GM23338 (cell line): Measurements from ENCODE around the gene DCBLD2. TPM values are rescaled to one million over a fixed set of nuclear protein-coding genes. Genes with fewer than 3 reads are reported as not detected.

ENCODE experiments used
- ATAC-seq: fragments of 200-7000 bp; cut with Tn5 transposase; 3 replicates; pipeline ENCODE4 v1.9.1; 2020
- DNase-seq: peaks from one replicate; pipeline ENCODE4 v3.0.0-alpha.2; 2015; ENCODE audit warnings: low spot score
- H2AFZ ChIP-seq: fragments of 200-600 bp; sonication (generic); 2 replicates; pipeline ENCODE4 v1.8.0; 2016; ENCODE audit warnings: antibody characterized with exemption, mild to moderate bottlenecking, moderate library complexity
- H3F3A ChIP-seq: fragments of 200-600 bp; sonication (generic); replicated peaks from 2 replicates; pipeline ENCODE4 v1.8.0; 2017; ENCODE audit warnings: antibody characterized with exemption, mixed run types, low read depth
- H3K27ac ChIP-seq: fragments of 200-600 bp; sonication (generic); 2 replicates; pipeline ENCODE4 v1.6.1; 2016; ENCODE audit warnings: low read depth
- H3K27me3 ChIP-seq: fragments of 200-600 bp; sonication (generic); 2 replicates; pipeline ENCODE4 v1.8.0; 2016; ENCODE audit warnings: mild to moderate bottlenecking, mixed run types, moderate library complexity; ENCODE audit not compliant: insufficient read depth
- H3K36me3 ChIP-seq: fragments of 200-600 bp; sonication (generic); 2 replicates; pipeline ENCODE4 v1.8.0; 2016; ENCODE audit warnings: mild to moderate bottlenecking; ENCODE audit not compliant: insufficient read depth
- H3K4me1 ChIP-seq: fragments of 200-600 bp; sonication (generic); 2 replicates; pipeline ENCODE4 v1.8.0; 2016; ENCODE audit warnings: mild to moderate bottlenecking, moderate library complexity; ENCODE audit not compliant: insufficient read depth
- H3K4me2 ChIP-seq: fragments of 200-600 bp; sonication (generic); 2 replicates; pipeline ENCODE4 v1.7.1; 2017; ENCODE audit warnings: mixed run types
- H3K4me3 ChIP-seq: fragments of 200-600 bp; sonication (generic); 2 replicates; pipeline ENCODE4 v1.6.1; 2016; ENCODE audit warnings: mixed run types
- H3K79me2 ChIP-seq: fragments of 200-600 bp; sonication (generic); replicated peaks from 2 replicates; pipeline ENCODE4 v1.8.0; 2017; ENCODE audit warnings: mild to moderate bottlenecking; ENCODE audit not compliant: insufficient read depth
- H3K9me2 ChIP-seq: fragments of 200-600 bp; sonication (generic); 2 replicates; pipeline ENCODE4 v1.8.0; 2017; ENCODE audit not compliant: insufficient read depth
- H4K20me1 ChIP-seq: fragments of 200-600 bp; sonication (generic); replicated peaks from 2 replicates; pipeline ENCODE4 v1.8.0; 2017; ENCODE audit warnings: mild to moderate bottlenecking; ENCODE audit not compliant: insufficient read depth
- H3K27ac Mint-ChIP-seq: 2 replicates; pipeline ENCODE4 v1.8.0; 2020; ENCODE audit warnings: inconsistent platforms, mild to moderate bottlenecking, moderate library complexity, mixed read lengths
- H3K27me3 Mint-ChIP-seq: 3 replicates; pipeline ENCODE4 v1.8.0; 2022; ENCODE audit warnings: low read depth, mild to moderate bottlenecking, moderate library complexity, mixed read lengths, inconsistent platforms; ENCODE audit not compliant: insufficient read depth, poor library complexity
- H3K36me3 Mint-ChIP-seq: 3 replicates; pipeline ENCODE4 v1.8.0; 2021; ENCODE audit warnings: low read depth, mild to moderate bottlenecking, inconsistent platforms, moderate library complexity, mixed read lengths
- H3K4me1 Mint-ChIP-seq: 3 replicates; pipeline ENCODE4 v1.8.0; 2020; ENCODE audit warnings: mild to moderate bottlenecking, inconsistent platforms, mixed read lengths
- H3K4me3 Mint-ChIP-seq: 3 replicates; pipeline ENCODE4 v1.8.0; 2021; ENCODE audit warnings: moderate library complexity, mild to moderate bottlenecking, inconsistent platforms, mixed read lengths
- H3K9me3 Mint-ChIP-seq: 3 replicates; pipeline ENCODE4 v1.8.0; 2020; ENCODE audit warnings: moderate library complexity, mild to moderate bottlenecking, inconsistent platforms, mixed read lengths
- CREB1 ChIP-seq: fragments of 250-450 bp; sonication (Bioruptor Pico); IDR thresholded peaks from 2 replicates; pipeline ENCODE4 v1.5.0; 2020; ENCODE audit warnings: low read depth, mild to moderate bottlenecking, moderate library complexity
- CTCF ChIP-seq, 2 experiments: fragments of 200-600 bp in 1 of 2; sonication (generic) in 1 of 2; conservative IDR thresholded peaks; 2 replicates each; pipeline versions ENCODE4 v1.5.1 to v1.6.1; 2016 to 2017; ENCODE audit warnings: antibody characterized with exemption in 2 of 2, low read depth in 2 of 2, mild to moderate bottlenecking in 2 of 2, moderate library complexity in 1 of 2
- ETS1 ChIP-seq: IDR thresholded peaks from 2 replicates; pipeline ENCODE4 v1.6.1; 2016; ENCODE audit warnings: antibody characterized with exemption
- EZH2 ChIP-seq: fragments of 200-600 bp; sonication (generic); IDR thresholded peaks from one replicate; pipeline ENCODE4 v1.8.0; 2017; ENCODE audit warnings: antibody characterized with exemption, mild to moderate bottlenecking, low read depth; ENCODE audit not compliant: unreplicated experiment
- EZH2phosphoT487 ChIP-seq: fragments of 200-600 bp; sonication (generic); IDR thresholded peaks from one replicate; pipeline ENCODE4 v1.8.1; 2018; ENCODE audit warnings: antibody characterized with exemption; ENCODE audit not compliant: unreplicated experiment
- JUNB ChIP-seq: IDR thresholded peaks from one replicate; pipeline ENCODE4 v1.6.1; 2016; ENCODE audit warnings: antibody characterized with exemption; ENCODE audit not compliant: unreplicated experiment
- NANOG ChIP-seq: IDR thresholded peaks from 2 replicates; pipeline ENCODE4 v1.6.1; 2016; ENCODE audit warnings: antibody characterized with exemption, borderline replicate concordance
- POLR2AphosphoS5 ChIP-seq: IDR thresholded peaks from 2 replicates; pipeline ENCODE4 v1.6.1; 2016; ENCODE audit warnings: antibody characterized with exemption, low read depth
- REST ChIP-seq: IDR thresholded peaks from one replicate; pipeline ENCODE4 v1.6.1; 2018; ENCODE audit warnings: antibody characterized with exemption; ENCODE audit not compliant: unreplicated experiment
- STAT1 ChIP-seq: IDR thresholded peaks from one replicate; pipeline ENCODE4 v1.6.1; 2016; ENCODE audit warnings: antibody characterized with exemption; ENCODE audit not compliant: unreplicated experiment
- ZNF114 ChIP-seq: fragments of 250-450 bp; sonication (Bioruptor Pico); IDR thresholded peaks from 2 replicates; pipeline ENCODE4 v1.5.0; 2020; ENCODE audit warnings: mild to moderate bottlenecking, moderate library complexity
- ZNF331 ChIP-seq: fragments of 250-450 bp; sonication (Bioruptor Pico); IDR thresholded peaks from 2 replicates; pipeline ENCODE4 v1.5.0; 2020; ENCODE audit warnings: low read depth, mild to moderate bottlenecking, moderate library complexity
- polyA plus RNA-seq: library from polyadenylated mRNA; unstranded; fragments of >200 nt; fragmentation: Nextera tagmentation; extraction: Ambion mirVana; gene quantifications from 2 replicates; pipeline ENCODE4 v1.2.1, GENCODE V29; 2016
- total RNA-seq: library from RNA; depleted of rRNA; stranded (reverse); fragments of >200 nt; shearing (Covaris generic); gene quantifications from 2 replicates; pipeline ENCODE4 v1.2.3, GENCODE V29; 2014
- TF ChIP-seq, protein P1 (sequence below): fragments of 250-450 bp; sonication (Bioruptor Pico); IDR thresholded peaks from 2 replicates; pipeline ENCODE4 v1.5.0; 2020; ENCODE audit warnings: mild to moderate bottlenecking, moderate library complexity

Gene DCBLD2
- total and polyA plus RNA-seq, 2 experiments from 2014 or later, result 25.9 to 69.7 TPM

- Mint-ChIP-seq H3K27ac (no peak overlapping the region), H3K27me3 (peaks cover 3% of the 10 kb centered on the region), H3K36me3 (no peaks in the 10 kb centered on the region), H3K9me3 (no peaks in the 10 kb centered on the region), H3K4me1 (no peaks in the 10 kb centered on the region; the same call in 2 of the 3 replicates), H3K4me3 (no peak overlapping the region)
- Histone ChIP-seq H3K27me3 (no peaks in the 10 kb centered on the region), H3K4me1 (no peaks in the 10 kb centered on the region), H2AFZ (no peak overlapping the region), H3K4me2 (no peak overlapping the region), H3K9me2 (no peaks in the 10 kb centered on the region; the same call in 1 of the 2 replicates), H3K4me3 (no peak overlapping the region), H4K20me1 (no peaks in the 10 kb centered on the region), H3K27ac (no peak overlapping the region), H3F3A (no peaks in the 10 kb centered on the region), H3K36me3 (no peaks in the 10 kb centered on the region), H3K79me2 (no peaks in the 10 kb centered on the region)
- DNase-seq (no peak), ATAC-seq (no peak)
- no peak for TF ChIP-seq ZNF114
- no peak for TF ChIP-seq CREB1
- no peak for TF ChIP-seq REST
- TF ChIP-seq ETS1, result no peak
- TF ChIP-seq EZH2phosphoT487, result no peak
- no peak for TF ChIP-seq POLR2AphosphoS5
- TF ChIP-seq NANOG, result no peak
- no peak for TF ChIP-seq ZNF331 (CRISPR knock-in tag)
- TF ChIP-seq, protein P1, sequence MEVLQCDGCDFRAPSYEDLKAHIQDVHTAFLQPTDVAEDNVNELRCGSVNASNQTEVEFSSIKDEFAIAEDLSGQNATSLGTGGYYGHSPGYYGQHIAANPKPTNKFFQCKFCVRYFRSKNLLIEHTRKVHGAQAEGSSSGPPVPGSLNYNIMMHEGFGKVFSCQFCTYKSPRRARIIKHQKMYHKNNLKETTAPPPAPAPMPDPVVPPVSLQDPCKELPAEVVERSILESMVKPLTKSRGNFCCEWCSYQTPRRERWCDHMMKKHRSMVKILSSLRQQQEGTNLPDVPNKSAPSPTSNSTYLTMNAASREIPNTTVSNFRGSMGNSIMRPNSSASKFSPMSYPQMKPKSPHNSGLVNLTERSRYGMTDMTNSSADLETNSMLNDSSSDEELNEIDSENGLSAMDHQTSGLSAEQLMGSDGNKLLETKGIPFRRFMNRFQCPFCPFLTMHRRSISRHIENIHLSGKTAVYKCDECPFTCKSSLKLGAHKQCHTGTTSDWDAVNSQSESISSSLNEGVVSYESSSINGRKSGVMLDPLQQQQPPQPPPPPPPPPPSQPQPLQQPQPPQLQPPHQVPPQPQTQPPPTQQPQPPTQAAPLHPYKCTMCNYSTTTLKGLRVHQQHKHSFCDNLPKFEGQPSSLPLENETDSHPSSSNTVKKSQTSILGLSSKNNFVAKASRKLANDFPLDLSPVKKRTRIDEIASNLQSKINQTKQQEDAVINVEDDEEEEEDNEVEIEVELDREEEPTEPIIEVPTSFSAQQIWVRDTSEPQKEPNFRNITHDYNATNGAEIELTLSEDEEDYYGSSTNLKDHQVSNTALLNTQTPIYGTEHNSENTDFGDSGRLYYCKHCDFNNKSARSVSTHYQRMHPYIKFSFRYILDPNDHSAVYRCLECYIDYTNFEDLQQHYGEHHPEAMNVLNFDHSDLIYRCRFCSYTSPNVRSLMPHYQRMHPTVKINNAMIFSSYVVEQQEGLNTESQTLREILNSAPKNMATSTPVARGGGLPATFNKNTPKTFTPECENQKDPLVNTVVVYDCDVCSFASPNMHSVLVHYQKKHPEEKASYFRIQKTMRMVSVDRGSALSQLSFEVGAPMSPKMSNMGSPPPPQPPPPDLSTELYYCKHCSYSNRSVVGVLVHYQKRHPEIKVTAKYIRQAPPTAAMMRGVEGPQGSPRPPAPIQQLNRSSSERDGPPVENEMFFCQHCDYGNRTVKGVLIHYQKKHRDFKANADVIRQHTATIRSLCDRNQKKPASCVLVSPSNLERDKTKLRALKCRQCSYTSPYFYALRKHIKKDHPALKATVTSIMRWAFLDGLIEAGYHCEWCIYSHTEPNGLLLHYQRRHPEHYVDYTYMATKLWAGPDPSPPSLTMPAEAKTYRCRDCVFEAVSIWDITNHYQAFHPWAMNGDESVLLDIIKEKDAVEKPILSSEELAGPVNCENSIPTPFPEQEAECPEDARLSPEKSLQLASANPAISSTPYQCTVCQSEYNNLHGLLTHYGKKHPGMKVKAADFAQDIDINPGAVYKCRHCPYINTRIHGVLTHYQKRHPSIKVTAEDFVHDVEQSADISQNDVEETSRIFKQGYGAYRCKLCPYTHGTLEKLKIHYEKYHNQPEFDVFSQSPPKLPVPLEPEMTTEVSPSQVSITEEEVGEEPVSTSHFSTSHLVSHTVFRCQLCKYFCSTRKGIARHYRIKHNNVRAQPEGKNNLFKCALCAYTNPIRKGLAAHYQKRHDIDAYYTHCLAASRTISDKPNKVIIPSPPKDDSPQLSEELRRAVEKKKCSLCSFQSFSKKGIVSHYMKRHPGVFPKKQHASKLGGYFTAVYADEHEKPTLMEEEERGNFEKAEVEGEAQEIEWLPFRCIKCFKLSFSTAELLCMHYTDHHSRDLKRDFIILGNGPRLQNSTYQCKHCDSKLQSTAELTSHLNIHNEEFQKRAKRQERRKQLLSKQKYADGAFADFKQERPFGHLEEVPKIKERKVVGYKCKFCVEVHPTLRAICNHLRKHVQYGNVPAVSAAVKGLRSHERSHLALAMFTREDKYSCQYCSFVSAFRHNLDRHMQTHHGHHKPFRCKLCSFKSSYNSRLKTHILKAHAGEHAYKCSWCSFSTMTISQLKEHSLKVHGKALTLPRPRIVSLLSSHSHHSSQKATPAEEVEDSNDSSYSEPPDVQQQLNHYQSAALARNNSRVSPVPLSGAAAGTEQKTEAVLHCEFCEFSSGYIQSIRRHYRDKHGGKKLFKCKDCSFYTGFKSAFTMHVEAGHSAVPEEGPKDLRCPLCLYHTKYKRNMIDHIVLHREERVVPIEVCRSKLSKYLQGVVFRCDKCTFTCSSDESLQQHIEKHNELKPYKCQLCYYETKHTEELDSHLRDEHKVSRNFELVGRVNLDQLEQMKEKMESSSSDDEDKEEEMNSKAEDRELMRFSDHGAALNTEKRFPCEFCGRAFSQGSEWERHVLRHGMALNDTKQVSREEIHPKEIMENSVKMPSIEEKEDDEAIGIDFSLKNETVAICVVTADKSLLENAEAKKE, result no peak
- TF ChIP-seq STAT1, result no peak
- no peak for TF ChIP-seq JUNB
- no peak for TF ChIP-seq EZH2
- no peak for TF ChIP-seq CTCF (conservative IDR thresholded peaks at IDR 0.05; ENCODE audit: low read depth in 2 of 2)
These were observed 115.0 kb downstream of the DCBLD2 start for GRCh38 chr3:98786364-98787006.
